ENCODE data around the gene ZMPSTE24.

The ZMPSTE24 gene

DNA sequence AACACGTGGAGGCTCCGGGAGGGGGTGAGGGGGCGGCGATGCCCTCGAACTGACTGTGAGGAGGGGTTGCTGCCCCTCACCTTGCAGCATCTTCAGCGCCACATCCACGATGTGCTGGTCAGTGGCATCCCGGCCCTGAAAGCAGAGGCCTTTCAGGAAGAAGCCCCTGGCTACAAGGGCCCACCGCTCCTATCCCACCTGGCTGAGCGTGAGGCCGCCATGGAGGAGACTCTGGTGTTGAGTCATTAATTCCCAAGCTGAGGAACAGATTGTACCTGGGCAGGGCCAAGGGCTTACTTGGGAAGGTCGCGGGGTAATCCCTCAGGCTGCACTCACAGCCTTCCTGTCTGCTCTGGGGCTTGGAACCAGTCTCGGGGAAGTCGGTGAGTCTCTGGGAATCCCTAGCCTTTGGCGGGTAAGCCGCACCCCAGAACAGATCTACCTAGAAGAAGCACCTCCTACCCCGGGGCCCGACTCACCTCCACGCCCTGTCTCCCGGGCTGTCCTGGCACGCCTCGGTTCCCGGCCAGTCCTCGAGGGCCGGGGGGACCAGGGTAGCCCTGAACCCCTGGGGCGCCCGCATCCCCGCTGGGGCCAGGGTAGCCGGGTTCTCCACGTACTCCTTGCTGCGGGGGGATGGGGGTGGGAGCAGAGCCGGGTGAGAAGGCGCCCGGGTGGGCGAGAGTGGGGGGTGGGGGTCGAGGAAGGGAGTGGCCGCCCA is 45.2 kb downstream of the ZMPSTE24 start:
- H3K27ac ChIP-seq (ENCODE audit: low read length): no peak overlapping the region
- H3K9me3 ChIP-seq (ENCODE audit: control insufficient read depth, insufficient read depth, low read length): no peaks in the 10 kb centered on the region
- no peaks in the 10 kb centered on the region for H3K36me3 ChIP-seq (ENCODE audit: control insufficient read depth, insufficient read depth, low read length)
- no CpG with 5 or more reads among the region's 38 CpGs for WGBS (ENCODE audit: insufficient coverage, insufficient read length)
- DNase-seq (ENCODE audit: low read depth, low spot score): no peak
- no peak overlapping the region for H3K4me3 ChIP-seq (ENCODE audit: low read length)
- no peaks in the 10 kb centered on the region for H3K27me3 ChIP-seq (ENCODE audit: control insufficient read depth, insufficient read depth, low read length)
- H3K4me1 ChIP-seq (ENCODE audit: control insufficient read depth, insufficient read depth, low read length): peaks cover 6% of the 10 kb centered on the region

DNA sequence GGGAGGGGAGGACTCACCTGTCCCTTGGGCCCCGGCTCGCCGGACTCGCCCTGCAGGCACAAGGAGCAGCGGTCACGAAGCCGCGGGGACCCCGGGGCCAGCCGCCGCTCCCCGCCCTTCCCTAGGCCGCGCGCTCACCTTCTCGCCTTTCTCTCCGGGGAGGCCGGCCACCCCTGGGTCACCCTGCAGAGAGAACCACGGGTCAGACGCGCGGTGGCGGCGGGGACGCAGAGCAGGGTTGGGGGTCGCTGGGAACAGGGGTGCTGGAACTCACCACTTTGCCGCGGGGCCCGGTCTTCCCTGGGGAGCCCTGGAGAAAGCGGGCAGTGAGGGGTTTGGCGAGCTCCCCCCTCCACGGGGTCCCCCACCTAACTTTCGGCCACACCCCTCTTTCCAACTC is 45.8 kb downstream of the ZMPSTE24 start:
- no peaks in the 10 kb centered on the region for H3K36me3 ChIP-seq (ENCODE audit: control insufficient read depth, insufficient read depth, low read length)
- peaks cover 6% of the 10 kb centered on the region for H3K4me1 ChIP-seq (ENCODE audit: control insufficient read depth, insufficient read depth, low read length)
- H3K27ac ChIP-seq (ENCODE audit: low read length): no peak overlapping the region
- DNase-seq (ENCODE audit: low read depth, low spot score): no peak
- no CpG with 5 or more reads among the region's 33 CpGs for WGBS (ENCODE audit: insufficient coverage, insufficient read length)
- H3K4me3 ChIP-seq (ENCODE audit: low read length): no peak overlapping the region
- H3K9me3 ChIP-seq (ENCODE audit: control insufficient read depth, insufficient read depth, low read length): no peaks in the 10 kb centered on the region
- no peaks in the 10 kb centered on the region for H3K27me3 ChIP-seq (ENCODE audit: control insufficient read depth, insufficient read depth, low read length)

DNA sequence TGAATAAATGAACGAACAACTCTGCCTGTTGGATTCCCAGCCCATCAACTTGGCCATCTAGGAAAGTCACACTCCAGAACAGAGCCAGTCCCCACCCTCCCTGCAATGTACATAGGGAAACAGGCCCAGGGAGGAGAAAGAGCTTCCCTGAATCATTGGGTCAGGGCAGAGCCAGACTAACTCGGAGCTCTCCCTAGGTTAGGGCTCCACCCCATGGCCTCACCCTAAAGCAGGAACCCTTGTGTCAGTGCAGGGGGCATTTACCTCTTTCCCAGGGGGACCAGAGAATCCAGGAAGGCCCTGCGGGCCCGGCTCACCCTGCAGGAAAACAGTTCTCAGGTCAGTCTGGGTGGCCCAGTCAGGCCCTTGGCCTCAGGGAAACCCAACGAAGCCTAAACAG is 47.4 kb downstream of the ZMPSTE24 start:
- no peaks in the 10 kb centered on the region for H3K9me3 ChIP-seq (ENCODE audit: control insufficient read depth, insufficient read depth, low read length)
- H3K4me1 ChIP-seq (ENCODE audit: control insufficient read depth, insufficient read depth, low read length): peaks cover 3% of the 10 kb centered on the region; the same call in 1 of the 2 replicates
- no peaks in the 10 kb centered on the region for H3K36me3 ChIP-seq (ENCODE audit: control insufficient read depth, insufficient read depth, low read length)
- DNase-seq (ENCODE audit: low read depth, low spot score): no peak
- no peak overlapping the region for H3K4me3 ChIP-seq (ENCODE audit: low read length)
- WGBS (ENCODE audit: insufficient coverage, insufficient read length): no CpG with 5 or more reads among the region's 5 CpGs
- H3K27ac ChIP-seq (ENCODE audit: low read length): no peak overlapping the region
- H3K27me3 ChIP-seq (ENCODE audit: control insufficient read depth, insufficient read depth, low read length): no peaks in the 10 kb centered on the region

DNA sequence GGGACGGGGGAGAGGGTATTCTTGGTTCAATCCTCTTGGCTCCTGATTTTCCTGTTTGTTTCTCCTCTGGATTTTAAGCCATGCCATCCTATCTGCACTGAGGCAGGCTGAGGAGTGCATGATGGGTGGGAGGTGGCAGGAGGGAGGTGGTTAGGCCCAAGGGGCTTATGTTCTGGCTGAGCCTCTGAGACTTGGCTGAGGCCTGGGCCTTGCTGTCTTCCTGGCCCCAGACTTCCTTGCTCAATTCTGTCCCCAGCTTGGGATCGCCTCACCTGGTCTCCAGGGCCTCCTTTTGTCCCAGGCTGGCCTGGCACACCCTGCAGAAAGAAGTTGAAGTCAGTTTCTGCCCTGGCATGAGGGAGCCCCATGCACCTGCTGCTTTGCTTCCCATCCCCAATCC is 47.8 kb downstream of the ZMPSTE24 start:
- no peak for DNase-seq (ENCODE audit: low read depth, low spot score)
- WGBS (ENCODE audit: insufficient coverage, insufficient read length): no CpG with 5 or more reads among the region's 2 CpGs
- H3K27me3 ChIP-seq (ENCODE audit: control insufficient read depth, insufficient read depth, low read length): no peaks in the 10 kb centered on the region
- no peak overlapping the region for H3K4me3 ChIP-seq (ENCODE audit: low read length)
- H3K4me1 ChIP-seq (ENCODE audit: control insufficient read depth, insufficient read depth, low read length): peaks cover 3% of the 10 kb centered on the region; the same call in 1 of the 2 replicates
- H3K36me3 ChIP-seq (ENCODE audit: control insufficient read depth, insufficient read depth, low read length): peaks cover 1% of the 10 kb centered on the region; the same call in 1 of the 2 replicates
- H3K27ac ChIP-seq (ENCODE audit: low read length): no peak overlapping the region
- H3K9me3 ChIP-seq (ENCODE audit: control insufficient read depth, insufficient read depth, low read length): no peaks in the 10 kb centered on the region

DNA sequence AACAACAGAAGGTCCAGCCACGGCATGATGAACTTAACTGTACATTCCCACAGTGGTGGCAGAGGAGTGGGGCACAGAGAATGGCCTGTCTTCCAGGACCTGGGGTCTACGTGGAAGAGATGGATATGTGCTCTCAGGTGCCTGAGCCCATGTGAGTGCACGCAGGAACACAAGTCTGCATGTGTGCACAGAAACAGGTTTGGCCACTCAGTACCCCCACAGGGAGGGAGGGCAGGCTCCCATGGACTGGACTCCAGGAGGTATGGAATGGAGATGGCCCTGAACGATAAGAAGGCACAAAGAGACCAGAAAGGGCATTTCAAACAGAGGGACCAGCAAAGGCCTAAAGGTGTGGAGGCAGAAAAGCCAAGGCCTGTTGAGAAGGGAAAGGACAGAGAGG is 48.3 kb downstream of the ZMPSTE24 start:
- Histone ChIP-seq H3K27ac (ENCODE audit: low read length) (no peak overlapping the region), H3K4me1 (ENCODE audit: control insufficient read depth, insufficient read depth, low read length) (0 out of 2 replicates have a peak, but pooled peaks cover 3% of the 10 kb centered on the region), H3K4me3 (ENCODE audit: low read length) (no peak overlapping the region), H3K9me3 (ENCODE audit: control insufficient read depth, insufficient read depth, low read length) (no peaks in the 10 kb centered on the region), H3K27me3 (ENCODE audit: control insufficient read depth, insufficient read depth, low read length) (no peaks in the 10 kb centered on the region), H3K36me3 (ENCODE audit: control insufficient read depth, insufficient read depth, low read length) (peaks cover 3% of the 10 kb centered on the region; the same call in 1 of the 2 replicates)
- no CpG with 5 or more reads among the region's 4 CpGs for WGBS (ENCODE audit: insufficient coverage, insufficient read length)
- DNase-seq (ENCODE audit: low read depth, low spot score): no peak

DNA sequence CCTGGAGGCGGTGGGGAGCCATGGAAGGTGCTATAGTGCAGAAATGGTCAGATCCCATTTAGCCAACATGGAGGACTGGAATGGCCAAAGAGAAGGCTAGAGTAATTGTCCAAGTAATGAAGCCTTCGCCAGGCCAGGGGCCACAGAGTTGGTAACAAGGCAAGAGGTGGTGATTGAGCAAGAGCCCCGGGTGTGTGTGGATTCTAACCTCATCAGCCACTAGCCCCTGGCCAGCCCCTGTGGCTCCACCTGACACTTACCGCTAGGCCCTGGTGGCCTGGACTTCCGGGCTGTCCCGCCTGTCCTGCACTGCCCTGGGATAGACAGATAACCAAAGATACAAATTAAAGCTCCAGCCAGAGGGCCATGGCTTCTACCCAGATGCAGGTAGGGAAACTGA is 49.1 kb downstream of the ZMPSTE24 start:
- Histone ChIP-seq H3K9me3 (ENCODE audit: control insufficient read depth, insufficient read depth, low read length) (no peaks in the 10 kb centered on the region), H3K36me3 (ENCODE audit: control insufficient read depth, insufficient read depth, low read length) (peaks cover 3% of the 10 kb centered on the region; the same call in 1 of the 2 replicates), H3K4me1 (ENCODE audit: control insufficient read depth, insufficient read depth, low read length) (0 out of 2 replicates have a peak, but pooled peaks cover 3% of the 10 kb centered on the region), H3K27ac (ENCODE audit: low read length) (no peak overlapping the region), H3K4me3 (ENCODE audit: low read length) (no peak overlapping the region), H3K27me3 (ENCODE audit: control insufficient read depth, insufficient read depth, low read length) (no peaks in the 10 kb centered on the region)
- DNase-seq (ENCODE audit: low read depth, low spot score): no peak
- no CpG with 5 or more reads among the region's 6 CpGs for WGBS (ENCODE audit: insufficient coverage, insufficient read length)

DNA sequence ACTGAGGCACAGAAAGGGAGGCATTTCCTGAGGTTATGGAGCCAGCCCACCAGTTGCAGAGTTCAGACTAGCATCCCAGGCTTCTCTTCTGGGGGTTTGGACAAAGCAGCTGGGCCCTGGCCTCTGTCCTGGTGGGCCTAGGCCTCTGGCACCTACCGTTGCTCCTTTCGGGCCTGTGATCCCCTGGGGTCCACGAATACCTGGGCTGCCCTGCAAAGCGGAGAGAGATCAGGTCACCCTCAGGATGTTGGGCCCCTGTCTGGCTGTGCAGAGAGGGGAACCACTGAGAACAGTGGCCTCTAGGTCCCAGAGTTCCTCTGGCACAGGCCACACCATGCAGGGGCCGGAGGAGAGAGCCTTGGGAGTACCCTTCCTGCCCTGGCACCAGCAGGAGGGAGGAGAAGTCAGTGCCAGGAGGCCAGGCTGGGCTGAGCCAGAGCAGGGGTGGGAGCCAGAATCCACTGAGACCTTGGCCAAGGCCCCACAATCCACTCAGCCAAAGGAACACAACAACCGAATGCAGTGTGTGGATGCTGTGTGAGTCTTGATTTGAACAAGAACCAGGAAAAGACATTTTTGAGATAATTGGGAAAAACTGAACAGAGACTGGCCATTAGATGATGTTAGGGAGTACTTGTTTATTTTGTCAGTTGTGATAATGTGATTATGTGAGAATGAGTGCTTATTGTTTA is 50.1 kb downstream of the ZMPSTE24 start:
- H3K27ac ChIP-seq (ENCODE audit: low read length): no peak overlapping the region
- no peak overlapping the region for H3K4me3 ChIP-seq (ENCODE audit: low read length)
- no peaks in the 10 kb centered on the region for H3K27me3 ChIP-seq (ENCODE audit: control insufficient read depth, insufficient read depth, low read length)
- no CpG with 5 or more reads among the region's 6 CpGs for WGBS (ENCODE audit: insufficient coverage, insufficient read length)
- H3K4me1 ChIP-seq (ENCODE audit: control insufficient read depth, insufficient read depth, low read length): 0 out of 2 replicates have a peak, but pooled peaks cover 3% of the 10 kb centered on the region
- H3K9me3 ChIP-seq (ENCODE audit: control insufficient read depth, insufficient read depth, low read length): no peaks in the 10 kb centered on the region
- H3K36me3 ChIP-seq (ENCODE audit: control insufficient read depth, insufficient read depth, low read length): peaks cover 3% of the 10 kb centered on the region; the same call in 1 of the 2 replicates
- no peak for DNase-seq (ENCODE audit: low read depth, low spot score)

DNA sequence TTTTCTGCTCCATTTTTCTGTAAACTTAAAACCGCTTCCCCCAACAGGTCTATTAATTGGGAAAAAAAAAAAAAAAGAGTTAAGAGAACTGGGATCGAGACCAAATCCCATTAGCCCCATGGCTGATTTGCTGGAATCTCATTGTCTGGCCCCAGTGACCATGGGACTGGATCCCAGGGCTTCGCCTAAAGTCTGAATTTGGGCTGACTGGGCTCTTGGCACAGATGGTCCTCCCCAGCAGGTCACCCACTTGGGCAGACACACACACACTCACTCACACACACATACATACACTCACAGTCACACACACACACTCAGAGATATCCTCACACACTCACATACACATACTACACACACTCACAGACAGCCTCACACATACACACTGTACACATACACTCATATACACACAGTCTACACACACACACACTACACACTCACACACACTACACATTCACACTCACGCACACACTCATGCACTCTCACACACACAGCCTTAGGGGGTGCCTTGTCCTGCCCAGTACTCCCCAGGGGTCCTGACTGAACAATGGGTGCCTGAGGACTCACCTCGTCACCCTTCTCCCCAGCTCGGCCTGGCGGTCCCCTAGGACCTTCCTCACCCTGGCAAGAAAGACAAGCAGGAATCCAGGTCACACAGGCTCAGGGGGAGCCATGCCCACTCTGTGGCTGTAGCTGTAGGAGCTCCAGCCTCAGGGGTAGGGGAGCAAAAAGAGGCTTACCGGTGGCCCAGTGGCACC is 51.5 kb downstream of the ZMPSTE24 start:
- H3K27ac ChIP-seq (ENCODE audit: low read length): no peak overlapping the region
- DNase-seq (ENCODE audit: low read depth, low spot score): no peak
- H3K4me3 ChIP-seq (ENCODE audit: low read length): no peak overlapping the region
- no peaks in the 10 kb centered on the region for H3K9me3 ChIP-seq (ENCODE audit: control insufficient read depth, insufficient read depth, low read length)
- peaks cover 3% of the 10 kb centered on the region; the same call in 1 of the 2 replicates for H3K36me3 ChIP-seq (ENCODE audit: control insufficient read depth, insufficient read depth, low read length)
- WGBS (ENCODE audit: insufficient coverage, insufficient read length): 100% methylated on average over 1 of the region's 8 CpGs
- H3K27me3 ChIP-seq (ENCODE audit: control insufficient read depth, insufficient read depth, low read length): peaks cover 1% of the 10 kb centered on the region; the same call in 1 of the 2 replicates
- H3K4me1 ChIP-seq (ENCODE audit: control insufficient read depth, insufficient read depth, low read length): 0 out of 2 replicates have a peak, but pooled peaks cover under 1% of the 10 kb centered on the region

DNA sequence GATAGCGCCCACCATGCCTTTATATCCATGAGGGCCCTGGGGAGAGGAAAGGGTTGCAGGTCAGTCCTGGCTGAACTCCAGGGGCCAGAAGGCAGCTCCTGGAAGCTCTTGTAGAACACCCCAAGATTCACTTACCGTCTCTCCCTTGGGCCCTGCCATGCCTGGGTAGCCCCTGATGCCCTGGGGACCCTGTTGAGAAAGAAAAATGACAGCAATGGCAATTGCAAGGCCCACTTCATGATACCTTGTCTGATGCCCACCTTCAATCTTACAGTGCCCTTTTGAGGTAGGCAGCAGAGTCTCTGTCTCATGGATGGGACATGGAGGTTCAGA is 52.1 kb downstream of the ZMPSTE24 start:
- WGBS (ENCODE audit: insufficient coverage, insufficient read length): no CpG with 5 or more reads among the region's 2 CpGs
- Histone ChIP-seq H3K36me3 (ENCODE audit: control insufficient read depth, insufficient read depth, low read length) (peaks cover 3% of the 10 kb centered on the region; the same call in 1 of the 2 replicates), H3K27ac (ENCODE audit: low read length) (no peak overlapping the region), H3K9me3 (ENCODE audit: control insufficient read depth, insufficient read depth, low read length) (no peaks in the 10 kb centered on the region), H3K4me3 (ENCODE audit: low read length) (no peak overlapping the region), H3K4me1 (ENCODE audit: control insufficient read depth, insufficient read depth, low read length) (no peaks in the 10 kb centered on the region), H3K27me3 (ENCODE audit: control insufficient read depth, insufficient read depth, low read length) (peaks cover 1% of the 10 kb centered on the region; the same call in 1 of the 2 replicates)
- no peak for DNase-seq (ENCODE audit: low read depth, low spot score)

DNA sequence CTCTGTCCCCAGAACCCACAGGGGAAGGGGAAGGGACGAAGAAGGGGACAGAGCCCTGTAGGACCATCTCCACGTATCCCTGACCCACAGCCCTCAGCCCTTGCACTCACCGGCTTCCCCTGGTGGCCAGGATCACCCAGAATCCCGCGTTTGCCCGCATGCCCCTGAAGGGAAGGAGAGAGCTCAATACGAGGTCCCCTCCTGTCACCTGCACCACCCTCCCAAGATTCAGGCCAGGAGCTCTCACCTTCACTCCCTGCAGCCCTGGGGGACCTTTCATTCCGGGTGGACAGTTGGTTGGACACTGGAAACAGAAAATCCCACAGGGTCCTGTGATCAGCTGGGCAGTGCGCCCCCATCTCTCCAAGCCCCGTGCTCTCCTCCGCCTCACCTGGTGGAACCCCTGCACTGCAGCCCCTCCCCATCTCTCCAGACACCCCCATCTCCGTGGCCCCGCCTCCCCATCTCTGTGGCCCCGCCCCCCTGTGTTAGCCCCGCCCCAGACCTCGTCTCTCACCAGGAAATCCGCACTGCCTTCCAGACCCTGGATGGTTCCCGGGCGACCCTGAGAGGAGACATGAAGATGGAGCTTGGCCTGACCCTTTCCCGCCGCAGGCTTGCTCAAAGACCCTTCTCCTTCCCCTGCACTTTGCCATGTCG is 53.1 kb downstream of the ZMPSTE24 start:
- DNase-seq (ENCODE audit: low read depth, low spot score): no peak

More for the DNA sequence above, 53.1 kb downstream of the ZMPSTE24 start:
- peaks cover 8% of the 10 kb centered on the region for H3K27me3 ChIP-seq (ENCODE audit: control insufficient read depth, insufficient read depth, low read length)
- H3K4me1 ChIP-seq (ENCODE audit: control insufficient read depth, insufficient read depth, low read length): no peaks in the 10 kb centered on the region
- H3K27ac ChIP-seq (ENCODE audit: low read length): no peak overlapping the region
- H3K36me3 ChIP-seq (ENCODE audit: control insufficient read depth, insufficient read depth, low read length): peaks cover 3% of the 10 kb centered on the region; the same call in 1 of the 2 replicates
- H3K4me3 ChIP-seq (ENCODE audit: low read length): no peak overlapping the region
- H3K9me3 ChIP-seq (ENCODE audit: control insufficient read depth, insufficient read depth, low read length): no peaks in the 10 kb centered on the region
- WGBS (ENCODE audit: insufficient coverage, insufficient read length): no CpG with 5 or more reads among the region's 22 CpGs

Data from iPS DF 6.9 (cell line).